Upper lobe of left lung (tissue), 6 donors: ENCODE data around the gene PDE6A. TPM values are rescaled to one million over a fixed set of nuclear protein-coding genes. Genes with fewer than 3 reads are reported as not detected.

Source experiments
- ATAC-seq, 2 donors: fragments of 200-7000 bp; cut with Tn5 transposase; one replicate each; pipeline ENCODE4 v1.9.1; 2022; ENCODE audit warnings: mild to moderate bottlenecking in 2 of 2, moderate library complexity in 2 of 2; ENCODE audit not compliant: low FRiP score in 2 of 2
- DNase-seq, 2 donors: peaks; one replicate each; pipeline ENCODE4 v3.0.0-alpha.2; 2019 to 2020
- H3K27ac ChIP-seq, 4 donors: fragments of 200-600 bp; sonication (generic); one replicate each; pipeline ENCODE4 v1.5.1; 2016 to 2019
- H3K27me3 ChIP-seq, 4 donors: fragments of 200-600 bp; sonication (generic); one replicate each; pipeline ENCODE4 v1.5.1; 2017 to 2019
- H3K36me3 ChIP-seq, 4 donors: fragments of 200-600 bp; sonication (generic); one replicate each; pipeline ENCODE4 v1.5.1; 2016 to 2019
- H3K4me1 ChIP-seq, 4 donors: fragments of 200-600 bp; sonication (generic); one replicate each; pipeline ENCODE4 v1.5.1; 2018 to 2019
- H3K4me3 ChIP-seq, 4 donors: fragments of 200-600 bp; sonication (generic); one replicate each; pipeline ENCODE4 v1.5.1; 2017 to 2019; ENCODE audit warnings: mild to moderate bottlenecking in 2 of 4, moderate library complexity in 1 of 4
- H3K9me3 ChIP-seq, 4 donors: fragments of 200-600 bp; sonication (generic); one replicate each; pipeline ENCODE4 v1.5.1; 2018 to 2019
- CTCF ChIP-seq, 6 experiments: fragments of 450-650 bp in 4 of 6; fragments of 200-600 bp in 2 of 6; sonication (generic) in 2 of 6; IDR thresholded peaks; one replicate each; pipeline ENCODE4 v1.5.1; 2016 to 2019; ENCODE audit warnings: antibody characterized with exemption in 6 of 6
- EP300 ChIP-seq, 4 donors: sonication (generic); formaldehyde crosslinking; IDR thresholded peaks; one replicate each; pipeline ENCODE4 v1.5.1; 2017; ENCODE audit warnings: antibody characterized with exemption in 4 of 4, control low read depth in 2 of 4
- POLR2A ChIP-seq, 4 donors: fragments of 450-650 bp; IDR thresholded peaks; one replicate each; pipeline ENCODE4 v1.5.1; 2016 to 2017; ENCODE audit warnings: antibody characterized with exemption in 4 of 4, mild to moderate bottlenecking in 2 of 4
- POLR2AphosphoS5 ChIP-seq, 2 donors: sonication (generic); formaldehyde crosslinking; IDR thresholded peaks; one replicate each; pipeline ENCODE4 v1.5.1; 2017; ENCODE audit warnings: antibody characterized with exemption in 2 of 2
- WGBS, 2 donors: methylation state at CpG; one replicate each; pipeline ENCODE4 v1.1.5; 2017 to 2018; 5-methylcytosine and 5-hydroxymethylcytosine counted together
- total RNA-seq, 6 donors: library from RNA; depleted of rRNA in 4 of 6; stranded (reverse); fragments of >200 nt in 4 of 6; gene quantifications; one replicate each; pipeline versions ENCODE4 v1.1.0 to v1.2.1, GENCODE V29; 2016 to 2021
- donor health status: DM: no; HTN: no; CAD: no; lungs with moderate emphysema.
- donor health status: DM: no; HTN: yes; CAD: no; lungs with severe emphysema.

PDE6A gene
- total RNA-seq, 6 donors from 2014 or later = not detected

GRCh38 chr5:149830579-149830978 is 114.0 kb downstream of the PDE6A start:
- H3K4me3 ChIP-seq = no peak overlapping the region
- no peak for ATAC-seq
- H3K4me1 ChIP-seq = peaks cover 0 to 4% (median 0%) of the 10 kb centered on the region in 4 donors
- DNase-seq = no peak
- no peaks in the 10 kb centered on the region for H3K27me3 ChIP-seq
- WGBS, 2 donors = 96 to 98% methylated on average over 5 of the region's 5 CpGs
- H3K27ac ChIP-seq = no peak overlapping the region
- H3K9me3 ChIP-seq = no peaks in the 10 kb centered on the region
- TF ChIP-seq POLR2A (IDR thresholded peaks at IDR 0.05) (no peak), POLR2AphosphoS5 (IDR thresholded peaks at IDR 0.05) (no peak)
- H3K36me3 ChIP-seq = peaks cover 0 to 7% (median 0%) of the 10 kb centered on the region in 4 donors

DNA sequence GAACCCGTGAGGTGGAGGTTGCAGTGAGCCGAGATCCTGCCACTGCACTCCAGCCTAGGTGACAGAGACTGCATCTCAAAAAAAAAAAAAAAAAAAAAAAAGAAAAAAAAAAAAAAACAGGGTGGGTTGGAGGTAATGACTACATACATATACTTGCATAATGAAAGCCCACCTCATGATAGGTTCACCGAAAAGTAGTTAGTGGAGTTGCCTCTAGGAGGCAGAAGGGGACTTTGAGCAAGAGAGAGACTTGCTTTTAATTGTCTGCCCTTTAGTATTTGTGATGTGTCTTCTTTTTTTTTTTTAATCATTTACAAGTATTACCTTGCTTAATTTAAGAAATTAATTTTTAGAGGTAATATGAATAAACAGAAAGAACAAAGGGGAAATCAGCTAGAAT is 114.6 kb downstream of the PDE6A start:
- H3K27ac ChIP-seq = no peak overlapping the region
- H3K4me1 ChIP-seq = peaks cover 0 to 4% (median 0%) of the 10 kb centered on the region in 4 donors
- no peaks in the 10 kb centered on the region for H3K27me3 ChIP-seq
- no peaks in the 10 kb centered on the region for H3K9me3 ChIP-seq
- no peak overlapping the region for H3K4me3 ChIP-seq
- WGBS, 2 donors = 80 to 95% methylated on average over 3 of the region's 3 CpGs
- TF ChIP-seq POLR2A (IDR thresholded peaks at IDR 0.05) (no peak), CTCF (IDR thresholded peaks at IDR 0.05) (no peak), POLR2AphosphoS5 (IDR thresholded peaks at IDR 0.05) (no peak)
- ATAC-seq (no peak), DNase-seq (no peak)
- peaks cover 0 to 7% (median 0%) of the 10 kb centered on the region in 4 donors for H3K36me3 ChIP-seq

GRCh38 chr5:149828161-149829011 is 116.2 kb downstream of the PDE6A start:
- Histone ChIP-seq H3K27me3 (no peaks in the 10 kb centered on the region), H3K27ac (no peak overlapping the region), H3K4me3 (no peak overlapping the region), H3K36me3 (peaks cover 0 to 7% (median 0%) of the 10 kb centered on the region in 4 donors), H3K9me3 (no peaks in the 10 kb centered on the region), H3K4me1 (peaks cover 0 to 4% (median 0%) of the 10 kb centered on the region in 4 donors)
- TF ChIP-seq EP300 (IDR thresholded peaks at IDR 0.05) (no peak), CTCF (IDR thresholded peaks at IDR 0.05) (peak; percentile 74 to 95 (median 88)), POLR2AphosphoS5 (IDR thresholded peaks at IDR 0.05) (no peak)
- DNase-seq = peak in 1 of 2 donors; percentile 88
- WGBS, 2 donors = 35 to 39% methylated on average over 10 to 11 of the region's 11 CpGs
- peak; percentile 82 to 83 for ATAC-seq

- no peaks in the 10 kb centered on the region for H3K27me3 ChIP-seq
- H3K9me3 ChIP-seq = no peaks in the 10 kb centered on the region
- DNase-seq (no peak), ATAC-seq (no peak)
- H3K4me1 ChIP-seq = peaks cover 0 to 4% (median 0%) of the 10 kb centered on the region in 4 donors
- no peaks in the 10 kb centered on the region for H3K36me3 ChIP-seq
- TF ChIP-seq CTCF (IDR thresholded peaks at IDR 0.05) (no peak), POLR2AphosphoS5 (IDR thresholded peaks at IDR 0.05) (no peak), POLR2A (IDR thresholded peaks at IDR 0.05) (no peak), EP300 (IDR thresholded peaks at IDR 0.05) (no peak)
- H3K4me3 ChIP-seq = no peak overlapping the region
- H3K27ac ChIP-seq = no peak overlapping the region
- 94 to 98% methylated on average over 5 of the region's 5 CpGs for WGBS, 2 donors
Measured at GRCh38 chr5:149827546-149827945, 117.0 kb downstream of the PDE6A start.

- no peak for ATAC-seq
- TF ChIP-seq POLR2AphosphoS5 (IDR thresholded peaks at IDR 0.05) = no peak
- no peak for TF ChIP-seq EP300 (IDR thresholded peaks at IDR 0.05)
- Histone ChIP-seq H3K9me3 (no peaks in the 10 kb centered on the region), H3K27me3 (no peaks in the 10 kb centered on the region), H3K4me3 (no peak overlapping the region), H3K36me3 (no peaks in the 10 kb centered on the region), H3K27ac (no peak overlapping the region), H3K4me1 (peaks cover 0 to 4% (median 0%) of the 10 kb centered on the region in 4 donors)
- WGBS, 2 donors = 82 to 91% methylated on average over 5 of the region's 5 CpGs
- no peak for DNase-seq
Measured at GRCh38 chr5:149827086-149827485, 117.5 kb downstream of the PDE6A start.
